Stimulated activated naive CD8-positive, alpha-beta T cell treated with anti-CD3 and anti-CD28 coated beads, Interleukin-15, Interleukin-2, amounts not matched to agents 100 U/mL and 50 U/mL, for 24 hours (primary cell): ENCODE measurements around the gene KIAA1755.

Experiments
- ATAC-seq: fragments of 150-1000 bp; cut with Tn5 transposase; one replicate; pipeline ENCODE4 v1.10.0; 2021
- DNase-seq: peaks from one replicate; pipeline ENCODE4 v3.0.0; 2021

Gene KIAA1755

GRCh38 chr20:38219006-38219950 lies 41.3 kb downstream of the KIAA1755 start:
- ATAC-seq, result no peak
- DNase-seq, result no peak

GRCh38 chr20:38218566-38218885 lies 42.0 kb downstream of the KIAA1755 start:
- no peak for DNase-seq
- no peak for ATAC-seq

- DNase-seq (no peak), ATAC-seq (no peak)
Measured at GRCh38 chr20:38217791-38218565, 42.6 kb downstream of the KIAA1755 start.

GRCh38 chr20:38216746-38217595 lies 43.6 kb downstream of the KIAA1755 start:
- DNase-seq (no peak), ATAC-seq (no peak)

GRCh38 chr20:38216201-38216600 lies 44.3 kb downstream of the KIAA1755 start:
- DNase-seq (no peak), ATAC-seq (no peak)

GRCh38 chr20:38215194-38216182 lies 45.0 kb downstream of the KIAA1755 start:
- DNase-seq (no peak), ATAC-seq (no peak)

- ATAC-seq, result no peak
- no peak for DNase-seq
Measured at GRCh38 chr20:38214256-38215193, 46.0 kb downstream of the KIAA1755 start.

GRCh38 chr20:38213607-38213940 lies 47.0 kb downstream of the KIAA1755 start:
- DNase-seq, result no peak
- no peak for ATAC-seq

GRCh38 chr20:38212806-38213606 lies 47.5 kb downstream of the KIAA1755 start:
- ATAC-seq, result no peak
- no peak for DNase-seq

GRCh38 chr20:38211200-38212097 lies 49.1 kb downstream of the KIAA1755 start:
- ATAC-seq, result no peak

GRCh38 chr20:38210741-38211140 lies 49.8 kb downstream of the KIAA1755 start:
- ATAC-seq, result no peak
- DNase-seq, result no peak

More at GRCh38 chr20:38211200-38212097, 49.1 kb downstream of the KIAA1755 start:
- DNase-seq, result no peak

GRCh38 chr20:38209736-38210405 lies 50.7 kb downstream of the KIAA1755 start:
- ATAC-seq (no peak), DNase-seq (no peak)

GRCh38 chr20:38209054-38209675 lies 51.4 kb downstream of the KIAA1755 start:
- DNase-seq, result no peak
- ATAC-seq, result no peak

- DNase-seq (no peak), ATAC-seq (no peak)
Measured at GRCh38 chr20:38208523-38208922, 52.0 kb downstream of the KIAA1755 start.

- DNase-seq (no peak), ATAC-seq (no peak)
Measured at GRCh38 chr20:38208088-38208487, 52.4 kb downstream of the KIAA1755 start.

GRCh38 chr20:38207621-38208020 lies 52.9 kb downstream of the KIAA1755 start:
- no peak for DNase-seq
- ATAC-seq, result no peak

GRCh38 chr20:38205001-38205400 lies 55.5 kb downstream of the KIAA1755 start:
- no peak for DNase-seq
- no peak for ATAC-seq
